ENCODE results near the gene MCRS1.
"Not testable (repeated sequence)": the region's sequence is repeated elsewhere in the genome, so short reads cannot be mapped to it uniquely, and the experiment has no call there.

MCRS1 gene

DNA sequence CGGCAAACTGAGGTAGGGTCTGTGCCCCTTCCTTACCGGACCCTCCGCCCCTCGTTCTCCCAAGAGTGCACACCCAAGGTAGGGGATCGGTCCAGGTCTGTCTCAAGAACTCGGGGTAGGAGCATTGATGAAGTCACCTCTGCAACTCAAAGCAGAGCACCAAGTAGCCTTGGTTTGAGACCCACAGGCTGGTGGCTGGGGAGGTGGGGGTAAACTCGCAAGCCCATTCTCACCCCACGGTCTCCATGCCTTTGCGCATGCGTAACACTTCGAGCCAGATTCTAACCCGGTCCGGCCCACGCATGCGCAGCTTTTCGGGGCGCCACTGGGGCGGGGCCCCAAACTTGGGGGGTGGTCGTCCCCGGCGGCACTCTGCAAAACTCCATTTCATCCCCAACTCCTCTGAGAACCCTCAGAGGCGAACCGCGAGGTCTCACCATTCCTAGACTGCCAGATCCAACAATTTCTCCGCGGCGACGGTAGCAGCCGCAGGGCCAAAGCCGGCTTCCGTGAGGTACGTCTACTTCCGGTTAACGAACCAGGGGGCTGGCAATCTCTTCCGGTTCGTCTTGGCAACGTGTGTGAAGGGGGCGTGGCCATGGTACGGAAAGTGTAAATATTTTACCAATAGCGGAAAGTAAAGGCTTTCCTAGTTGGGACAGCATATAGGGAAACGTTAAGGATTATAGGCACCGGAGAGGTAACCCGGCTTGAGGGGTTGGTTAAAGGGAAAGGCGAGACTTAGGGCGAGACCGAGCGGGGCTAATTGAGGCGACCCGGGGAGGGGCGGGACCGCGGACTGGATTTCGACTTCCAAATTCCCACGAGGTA lies at the start of gene MCRS1:
Gene MCRS1 (minus strand): TSS at position 532 of the 831 bp plus-strand sequence. CDS start 1,411 bp downstream, outside the sequence.
- DNase-seq = peak; percentile 91

DNA sequence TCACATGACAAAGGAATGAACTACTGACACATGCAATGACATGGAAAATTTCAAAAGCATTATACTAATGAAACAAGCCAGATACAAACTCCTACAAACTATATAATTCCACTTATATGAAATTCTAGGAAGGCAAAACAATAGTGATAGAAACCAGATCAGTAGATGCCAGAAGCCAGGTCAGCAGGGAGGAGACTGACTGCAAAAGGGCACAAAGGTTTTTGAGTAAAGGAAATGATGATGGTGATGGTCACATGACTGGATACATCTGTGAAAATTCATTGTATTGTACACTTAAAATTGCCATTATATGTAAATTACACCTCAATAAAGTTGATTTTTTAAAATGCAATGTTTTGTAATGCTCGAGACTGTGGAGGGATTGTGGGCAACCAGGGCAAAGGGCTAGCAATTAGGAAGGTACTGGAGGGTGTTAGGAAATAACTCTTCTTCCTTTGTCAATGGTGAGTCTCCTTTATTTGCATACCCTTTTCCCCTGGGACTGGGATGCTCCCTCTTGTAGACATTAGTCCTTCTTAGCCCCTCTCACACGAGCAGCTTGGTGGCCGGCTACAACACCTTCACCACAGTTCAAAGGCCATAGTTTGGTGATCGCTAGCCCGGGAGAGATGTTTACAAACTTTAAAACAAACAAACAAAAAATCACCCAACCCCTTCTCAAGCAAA lies 48.7 kb upstream of the MCRS1 start:
- DNase-seq = no peak

GRCh38 chr12:49615725-49616124 lies 47.8 kb upstream of the MCRS1 start:
- DNase-seq = no peak

DNA sequence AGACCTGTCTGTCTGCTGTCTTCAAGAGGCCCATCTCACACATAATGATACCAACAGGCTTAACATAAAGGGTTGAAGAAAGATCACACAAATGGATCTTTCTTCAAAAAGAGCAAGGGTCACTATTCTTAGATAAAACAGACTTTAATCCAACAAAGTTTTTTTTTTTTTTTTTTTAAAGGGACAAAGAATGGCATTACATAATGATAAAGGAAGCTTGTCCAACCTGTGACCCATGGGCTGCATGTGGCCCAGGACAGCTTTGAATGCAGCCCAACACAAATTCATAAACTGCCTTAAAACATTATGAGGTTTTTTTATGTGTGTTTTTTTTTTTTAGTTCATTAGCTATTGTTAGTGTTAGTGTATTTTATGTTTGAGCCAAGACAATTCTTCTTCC lies 44.3 kb upstream of the MCRS1 start:
- DNase-seq = no peak

GRCh38 chr12:49610785-49611184 lies 42.8 kb upstream of the MCRS1 start:
- not testable (repeated sequence) for DNase-seq

- DNase-seq = no peak
Measured at GRCh38 chr12:49609875-49610154, 41.9 kb upstream of the MCRS1 start.

GRCh38 chr12:49609059-49609874 lies 41.3 kb upstream of the MCRS1 start:
- no peak for DNase-seq

GRCh38 chr12:49605539-49605938 lies 37.6 kb upstream of the MCRS1 start, which contains the start of gene FAM186B:
Gene FAM186B (minus strand): TSS chr12:49605639. CDS start chr12:49605477, 162 bp downstream.
- DNase-seq = not testable (repeated sequence)

DNA sequence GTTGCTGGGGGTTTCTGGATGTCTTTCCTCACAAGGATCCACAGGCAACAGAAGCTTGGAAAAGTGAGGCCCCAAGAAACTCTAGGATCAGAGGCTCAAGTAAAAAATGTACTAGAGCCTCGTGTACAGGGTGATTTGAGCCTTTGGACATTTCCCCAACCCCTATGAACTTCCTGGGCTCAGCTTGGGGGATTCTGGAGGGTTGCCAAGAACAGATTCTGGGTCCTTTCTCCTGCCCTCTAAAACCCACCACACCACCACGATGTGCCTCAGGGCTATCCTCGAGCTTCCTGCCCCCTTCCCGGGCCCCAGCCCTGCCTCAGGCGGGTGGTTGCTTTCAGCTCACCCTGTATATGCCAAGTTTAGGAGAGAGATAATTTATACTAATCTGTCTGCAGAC lies 36.9 kb upstream of the MCRS1 start:
- no peak for DNase-seq

DNA sequence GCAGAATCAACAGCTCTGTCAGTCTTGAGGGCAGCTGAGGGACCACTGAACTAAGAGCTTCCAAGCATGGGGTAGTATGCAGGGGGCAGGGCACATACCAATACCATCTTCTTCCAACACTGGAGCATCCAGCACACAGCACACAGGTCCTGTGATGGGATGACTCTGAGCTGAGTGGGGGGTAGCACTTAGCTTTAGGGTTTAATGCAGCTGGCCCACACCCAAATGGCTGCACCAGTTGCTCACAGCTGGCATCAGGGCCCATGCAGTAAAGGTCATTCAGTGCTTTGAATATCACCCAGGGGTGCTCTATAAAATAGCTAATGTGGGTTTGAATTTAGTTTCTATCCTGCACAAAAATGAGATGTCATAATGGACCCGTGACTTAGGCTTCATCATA lies 35.8 kb upstream of the MCRS1 start:
- no peak for DNase-seq

DNA sequence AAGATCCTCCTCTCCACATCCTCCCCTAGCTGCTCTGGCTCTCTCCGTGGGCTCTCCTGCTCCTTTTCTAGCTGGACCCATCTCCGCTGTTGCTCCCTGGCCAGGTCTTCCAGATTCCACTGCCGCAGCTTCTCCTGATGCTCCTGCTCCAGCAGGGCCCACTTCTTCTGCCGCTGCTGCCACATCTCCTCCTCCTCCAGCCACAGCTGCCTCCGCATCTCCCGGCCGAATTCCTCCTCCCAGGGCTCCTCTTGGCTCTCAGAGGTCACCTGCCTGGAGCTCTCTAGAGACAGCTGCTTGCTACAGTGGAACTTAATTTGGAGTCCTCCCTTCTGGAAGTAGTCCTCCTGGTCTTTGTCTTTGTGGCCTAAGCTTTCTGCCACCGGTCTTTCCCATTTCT lies 32.0 kb upstream of the MCRS1 start:
- no peak for DNase-seq

- DNase-seq = no peak
Measured at GRCh38 chr12:49598527-49598926, 30.6 kb upstream of the MCRS1 start.

- DNase-seq = no peak
Measured at GRCh38 chr12:49588721-49589516, 21.0 kb upstream of the MCRS1 start.

- no peak for DNase-seq
Measured at GRCh38 chr12:49588281-49588680, 20.3 kb upstream of the MCRS1 start.

- no peak for DNase-seq
Measured at GRCh38 chr12:49587174-49587908, 19.4 kb upstream of the MCRS1 start.

GRCh38 chr12:49585477-49586459 lies 17.8 kb upstream of the MCRS1 start:
- DNase-seq = no peak

GRCh38 chr12:49584591-49584990 lies 16.6 kb upstream of the MCRS1 start:
- DNase-seq = no peak

GRCh38 chr12:49583366-49584094 lies 15.6 kb upstream of the MCRS1 start:
- DNase-seq = peak; percentile 13

DNA sequence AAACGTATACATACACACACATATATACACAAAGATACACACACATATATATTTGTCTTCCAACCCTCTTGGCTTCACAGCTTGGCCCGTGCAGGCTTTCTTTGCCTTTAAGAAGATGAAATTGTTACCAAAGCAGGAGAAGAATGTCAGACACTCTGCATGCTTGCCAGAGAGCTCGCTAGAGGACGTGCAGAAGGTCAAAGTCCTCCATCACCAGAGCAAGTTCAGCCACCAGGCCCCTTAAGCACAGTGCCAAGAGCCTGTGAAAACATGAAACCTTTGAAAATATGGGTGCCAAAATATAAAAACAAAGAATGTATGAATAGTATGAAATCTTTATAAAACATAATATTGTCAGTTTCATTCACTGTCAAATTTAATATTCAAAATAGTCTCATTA lies 14.9 kb upstream of the MCRS1 start:
- no peak for DNase-seq

DNA sequence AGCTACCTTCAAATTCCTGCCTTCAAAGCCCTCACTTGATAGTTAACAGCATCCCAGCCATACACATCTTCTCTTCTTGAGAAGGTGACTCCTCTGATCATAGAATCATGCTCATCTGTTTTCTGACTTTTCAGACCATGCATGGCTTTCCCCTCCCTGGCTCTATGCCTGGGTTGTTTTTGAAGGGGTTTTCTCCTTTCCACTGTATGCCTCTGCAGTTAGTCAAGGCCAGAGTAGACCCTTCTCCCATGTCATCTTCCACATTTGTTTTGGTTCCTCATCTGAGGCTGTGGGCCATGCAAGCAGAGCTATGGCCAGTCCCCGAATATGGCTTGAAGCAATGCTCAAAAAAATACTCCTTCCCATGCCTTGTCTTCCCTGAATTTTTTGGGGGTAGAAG lies 14.3 kb upstream of the MCRS1 start:
- no peak for DNase-seq
